GM18519 (cell line): ENCODE results near the gene SMC4.
"Not testable (repeated sequence)": the region's sequence is repeated elsewhere in the genome, so short reads cannot be mapped to it uniquely, and the experiment has no call there.

Experiments
- ATAC-seq: cut with Tn5 transposase; IDR thresholded peaks from one replicate; pipeline ENCODE4 v1.9.1; 2021; ENCODE audit warnings: mild to moderate bottlenecking, moderate library complexity; ENCODE audit not compliant: unreplicated experiment, low FRiP score

SMC4 gene

GRCh38 chr3:160399125-160400029, at the start of gene SMC4, which contains the start of gene IFT80:
SMC4 (plus strand) TSS chr3:160399650; CDS start chr3:160400827, 1,177 bp downstream.
IFT80 (minus strand) TSS chr3:160399225; CDS start chr3:160384600, 14,625 bp downstream.
- peak; percentile 89 for ATAC-seq

- no peak for ATAC-seq
Observed at GRCh38 chr3:160355826-160356225, 43.6 kb upstream of the SMC4 start.

GRCh38 chr3:160362896-160363295, 36.6 kb upstream of the SMC4 start:
- ATAC-seq, result not testable (repeated sequence)

GRCh38 chr3:160365869-160366522, 33.5 kb upstream of the SMC4 start:
- no peak for ATAC-seq

GRCh38 chr3:160368804-160369203, 30.6 kb upstream of the SMC4 start:
- ATAC-seq, result peak; percentile 82

- no peak for ATAC-seq
Observed at GRCh38 chr3:160369784-160370183, 29.7 kb upstream of the SMC4 start.

- ATAC-seq, result no peak
Observed at GRCh38 chr3:160370987-160371857, 28.2 kb upstream of the SMC4 start.

GRCh38 chr3:160372780-160373179, 26.7 kb upstream of the SMC4 start:
- no peak for ATAC-seq

GRCh38 chr3:160373655-160374054, 25.8 kb upstream of the SMC4 start:
- ATAC-seq, result no peak

- ATAC-seq, result no peak
Observed at GRCh38 chr3:160374472-160374871, 25.0 kb upstream of the SMC4 start.

- ATAC-seq, result no peak
Observed at GRCh38 chr3:160374925-160375324, 24.5 kb upstream of the SMC4 start.

GRCh38 chr3:160376681-160377080, 22.8 kb upstream of the SMC4 start:
- ATAC-seq, result no peak

- no peak for ATAC-seq
Observed at GRCh38 chr3:160378331-160379109, 20.9 kb upstream of the SMC4 start.

- ATAC-seq, result no peak
Observed at GRCh38 chr3:160379628-160380214, 19.7 kb upstream of the SMC4 start.

GRCh38 chr3:160381470-160381869, 18.0 kb upstream of the SMC4 start:
- no peak for ATAC-seq

- no peak for ATAC-seq
Observed at GRCh38 chr3:160384639-160385318, 14.7 kb upstream of the SMC4 start.

GRCh38 chr3:160390565-160391138, 8.8 kb upstream of the SMC4 start:
- ATAC-seq, result peak; percentile 44

GRCh38 chr3:160392798-160393197, 6.7 kb upstream of the SMC4 start:
- no peak for ATAC-seq
